Karpas-422 (cell line): ENCODE measurements around the gene POTEE. TPM values are rescaled to one million over a fixed set of nuclear protein-coding genes. Genes with fewer than 3 reads are reported as not detected.
"Not testable (repeated sequence)": the region's sequence is repeated elsewhere in the genome, so short reads cannot be mapped to it uniquely, and the experiment has no call there.

ENCODE experiments used
- DNase-seq: peaks from one replicate; pipeline ENCODE4 v3.0.0-alpha.2; 2015
- H2AFZ ChIP-seq: fragments of 200-600 bp; sonication (generic); 2 replicates; pipeline ENCODE4 v1.6.1; 2014; ENCODE audit warnings: antibody characterized with exemption, low read length, mixed read lengths
- H3K27ac ChIP-seq: fragments of 200-600 bp; sonication (generic); 2 replicates; pipeline ENCODE4 v1.5.1; 2014; ENCODE audit warnings: mild to moderate bottlenecking, low read length, moderate library complexity
- H3K27me3 ChIP-seq: fragments of 200-600 bp; sonication (generic); 2 replicates; pipeline ENCODE4 v1.6.1; 2014; ENCODE audit warnings: low read length, mixed read lengths
- H3K36me3 ChIP-seq: fragments of 200-600 bp; sonication (generic); 2 replicates; pipeline ENCODE4 v1.6.1; 2014; ENCODE audit warnings: low read length, mixed read lengths; ENCODE audit not compliant: insufficient read depth
- H3K4me1 ChIP-seq: fragments of 200-600 bp; sonication (generic); 2 replicates; pipeline ENCODE4 v1.6.1; 2014; ENCODE audit warnings: mild to moderate bottlenecking, low read length, mixed read lengths
- H3K4me2 ChIP-seq: fragments of 200-600 bp; sonication (generic); 2 replicates; pipeline ENCODE4 v1.6.1; 2014; ENCODE audit warnings: low read length, low read depth, mild to moderate bottlenecking; ENCODE audit not compliant: poor library complexity, severe bottlenecking
- H3K4me3 ChIP-seq: fragments of 200-600 bp; sonication (generic); 2 replicates; pipeline ENCODE4 v1.5.1; 2014; ENCODE audit warnings: mild to moderate bottlenecking, antibody characterized with exemption, low read length, mixed read lengths
- H3K79me2 ChIP-seq: fragments of 200-600 bp; sonication (generic); 2 replicates; pipeline ENCODE4 v1.6.1; 2014; ENCODE audit warnings: mild to moderate bottlenecking, low read length, mixed read lengths
- H3K9ac ChIP-seq: fragments of 200-600 bp; sonication (generic); 2 replicates; pipeline ENCODE4 v1.6.0; 2014; ENCODE audit warnings: low read length
- H3K9me2 ChIP-seq: fragments of 200-600 bp; sonication (generic), shearing (Covaris generic); replicated peaks from 2 replicates; pipeline ENCODE4 v1.6.0; 2014; ENCODE audit warnings: mild to moderate bottlenecking, low read length, moderate library complexity; ENCODE audit not compliant: insufficient read depth
- H3K9me3 ChIP-seq: fragments of 300-700, 200-600 bp; sonication (generic); 2 replicates; pipeline ENCODE4 v1.6.1; 2014; ENCODE audit warnings: low read length, mixed read lengths
- H4K20me1 ChIP-seq: fragments of 200-600 bp; sonication (generic); 2 replicates; pipeline ENCODE4 v1.6.1; 2014; ENCODE audit warnings: mild to moderate bottlenecking, antibody characterized with exemption, low read length, low read depth; ENCODE audit not compliant: insufficient read depth
- total RNA-seq: library from RNA; depleted of rRNA; stranded (reverse); fragments of >200 nt; shearing (Covaris generic); gene quantifications from 2 replicates; pipeline ENCODE4 v1.2.3, GENCODE V29; 2014; ENCODE audit warnings: low replicate concordance; rRNA removed

Gene POTEE
- 1.5 and 1.7 TPM in 2 replicates for total RNA-seq

- H3K4me2 ChIP-seq, H2AFZ ChIP-seq, H3K9me2 ChIP-seq, DNase-seq, H3K9ac ChIP-seq, H3K79me2 ChIP-seq, H3K36me3 ChIP-seq, H4K20me1 ChIP-seq, H3K9me3 ChIP-seq, H3K4me3 ChIP-seq, H3K4me1 ChIP-seq, H3K27ac ChIP-seq, H3K27me3 ChIP-seq: not testable (repeated sequence)
Measured at GRCh38 chr2:131209030-131209772, at the start of gene POTEE. TSS of gene POTEE (plus strand) at chr2:131209536. CDS start at chr2:131218403, 8,867 bp downstream.

- not testable (repeated sequence) for H4K20me1 ChIP-seq, H3K36me3 ChIP-seq, H3K4me2 ChIP-seq, H3K4me1 ChIP-seq, H3K79me2 ChIP-seq, H3K9me3 ChIP-seq, H2AFZ ChIP-seq, H3K27me3 ChIP-seq, DNase-seq, H3K9ac ChIP-seq, H3K4me3 ChIP-seq, H3K9me2 ChIP-seq, H3K27ac ChIP-seq
Measured at GRCh38 chr2:131165562-131165961, 43.8 kb upstream of the POTEE start.

GRCh38 chr2:131168538-131168937 is 40.8 kb upstream of the POTEE start:
- Histone ChIP-seq H3K9ac (no peak overlapping the region), H3K79me2 (no peaks in the 10 kb centered on the region), H3K4me3 (no peak overlapping the region), H2AFZ (no peak overlapping the region), H4K20me1 (no peaks in the 10 kb centered on the region), H3K9me2 (no peaks in the 10 kb centered on the region), H3K36me3 (no peaks in the 10 kb centered on the region), H3K9me3 (no peaks in the 10 kb centered on the region), H3K27me3 (no peaks in the 10 kb centered on the region), H3K4me1 (peaks cover 3% of the 10 kb centered on the region; the same call in 1 of the 2 replicates), H3K27ac (no peak overlapping the region), H3K4me2 (no peak overlapping the region)
- DNase-seq, result no peak

- not testable (repeated sequence) for H3K9me2 ChIP-seq, H3K9me3 ChIP-seq, H3K4me3 ChIP-seq, H4K20me1 ChIP-seq, H3K27me3 ChIP-seq, H2AFZ ChIP-seq, H3K27ac ChIP-seq, H3K9ac ChIP-seq, H3K4me2 ChIP-seq, H3K36me3 ChIP-seq, H3K4me1 ChIP-seq, H3K79me2 ChIP-seq
- peak; percentile 7 for DNase-seq
Measured at GRCh38 chr2:131178050-131178449, 31.3 kb upstream of the POTEE start.

GRCh38 chr2:131178721-131179418 is 30.5 kb upstream of the POTEE start:
- not testable (repeated sequence) for H3K4me1 ChIP-seq, H3K36me3 ChIP-seq, H3K9ac ChIP-seq, H3K79me2 ChIP-seq, H3K9me3 ChIP-seq, H3K27me3 ChIP-seq, H3K9me2 ChIP-seq, DNase-seq, H3K4me3 ChIP-seq, H3K4me2 ChIP-seq, H3K27ac ChIP-seq, H2AFZ ChIP-seq, H4K20me1 ChIP-seq

- H3K4me2 ChIP-seq, H3K4me1 ChIP-seq, H4K20me1 ChIP-seq, H3K27ac ChIP-seq, H2AFZ ChIP-seq, H3K36me3 ChIP-seq, H3K9me3 ChIP-seq, H3K9me2 ChIP-seq, H3K27me3 ChIP-seq, H3K9ac ChIP-seq, H3K4me3 ChIP-seq, DNase-seq, H3K79me2 ChIP-seq: not testable (repeated sequence)
Measured at GRCh38 chr2:131181451-131181850, 27.9 kb upstream of the POTEE start.

GRCh38 chr2:131193421-131193820 is 15.9 kb upstream of the POTEE start:
- DNase-seq, result peak; percentile 71
- not testable (repeated sequence) for H3K4me3 ChIP-seq, H3K36me3 ChIP-seq, H3K9me3 ChIP-seq, H3K9ac ChIP-seq, H3K9me2 ChIP-seq, H3K27me3 ChIP-seq, H4K20me1 ChIP-seq, H3K79me2 ChIP-seq, H3K27ac ChIP-seq, H2AFZ ChIP-seq
- Histone ChIP-seq H3K4me2 (peak overlapping the region; percentile 47), H3K4me1 (peaks cover 13% of the 10 kb centered on the region)

- H3K27ac ChIP-seq, DNase-seq, H3K4me2 ChIP-seq, H3K9me2 ChIP-seq, H3K36me3 ChIP-seq, H2AFZ ChIP-seq, H3K9ac ChIP-seq, H3K4me3 ChIP-seq, H4K20me1 ChIP-seq, H3K79me2 ChIP-seq, H3K27me3 ChIP-seq, H3K9me3 ChIP-seq: not testable (repeated sequence)
- peaks cover 13% of the 10 kb centered on the region for H3K4me1 ChIP-seq
Measured at GRCh38 chr2:131196186-131196585, 13.2 kb upstream of the POTEE start.
